ENCODE results near the gene IMP4.

Gene IMP4

DNA sequence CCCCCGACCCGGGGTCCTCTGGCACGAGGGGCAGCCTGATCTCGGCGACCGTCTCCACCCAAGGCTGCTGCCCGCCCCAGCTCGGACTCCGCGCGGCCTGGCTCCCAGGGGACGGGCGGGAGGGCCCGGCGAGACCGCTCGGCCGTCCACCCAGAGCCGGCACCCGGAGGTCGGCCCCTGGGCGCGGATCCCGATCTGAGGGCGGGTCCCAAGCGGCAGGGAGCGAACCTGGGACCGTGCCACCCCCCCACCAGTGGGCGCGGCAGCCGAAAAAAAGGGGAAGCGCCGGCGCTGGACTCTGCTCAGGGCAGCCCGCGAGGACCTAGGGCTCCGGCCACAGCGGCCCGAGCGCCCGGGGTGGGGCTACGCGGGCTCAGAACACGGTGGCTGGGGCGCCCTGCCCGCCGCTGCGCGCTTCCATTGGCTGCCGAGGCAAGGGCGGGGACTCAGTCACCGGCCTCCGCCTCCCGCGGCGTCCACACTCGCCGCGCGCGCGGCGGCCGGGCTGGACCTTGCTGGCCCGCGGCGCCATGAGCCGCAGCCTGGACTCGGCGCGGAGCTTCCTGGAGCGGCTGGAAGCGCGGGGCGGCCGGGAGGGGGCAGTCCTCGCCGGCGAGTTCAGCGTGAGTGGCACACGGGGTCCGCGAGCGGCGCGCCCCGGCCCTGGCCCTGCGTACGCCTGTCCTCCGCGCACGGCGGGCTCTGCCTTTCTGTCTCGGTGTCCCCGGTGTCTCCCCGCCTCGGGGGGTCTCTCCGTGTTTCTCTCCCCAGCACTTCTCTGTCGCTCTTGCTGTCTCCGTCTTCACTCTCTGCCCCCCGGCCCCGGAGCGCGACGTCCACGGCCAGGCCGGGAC lies 13.1 kb downstream of the IMP4 start, which contains the start of gene PTPN18:
PTPN18 (plus strand) TSS at position 479 of the 854 bp plus-strand sequence; CDS start at position 531, 52 bp downstream.
- peak in 54 of 56 donors; percentile 33 to 90 (median 76) for DNase-seq

DNA sequence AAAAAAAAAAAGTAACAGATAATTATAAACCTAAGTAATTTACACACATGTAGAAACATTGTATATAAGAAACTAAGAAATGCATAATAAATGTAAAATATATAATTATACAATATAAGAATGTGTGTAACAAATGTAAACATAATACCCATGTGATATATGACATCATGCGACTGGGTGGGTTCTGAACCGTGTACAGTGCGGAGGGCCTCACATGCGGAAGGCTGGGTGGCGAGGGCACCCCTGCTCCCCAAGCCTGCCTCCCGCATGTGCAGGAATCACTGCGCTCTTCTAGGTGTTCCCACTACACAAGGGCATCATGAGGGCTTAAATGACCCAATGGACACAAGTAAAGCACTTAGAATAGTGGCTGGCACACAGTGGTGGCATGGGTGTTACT lies 15.2 kb downstream of the IMP4 start:
- no peak for DNase-seq

DNA sequence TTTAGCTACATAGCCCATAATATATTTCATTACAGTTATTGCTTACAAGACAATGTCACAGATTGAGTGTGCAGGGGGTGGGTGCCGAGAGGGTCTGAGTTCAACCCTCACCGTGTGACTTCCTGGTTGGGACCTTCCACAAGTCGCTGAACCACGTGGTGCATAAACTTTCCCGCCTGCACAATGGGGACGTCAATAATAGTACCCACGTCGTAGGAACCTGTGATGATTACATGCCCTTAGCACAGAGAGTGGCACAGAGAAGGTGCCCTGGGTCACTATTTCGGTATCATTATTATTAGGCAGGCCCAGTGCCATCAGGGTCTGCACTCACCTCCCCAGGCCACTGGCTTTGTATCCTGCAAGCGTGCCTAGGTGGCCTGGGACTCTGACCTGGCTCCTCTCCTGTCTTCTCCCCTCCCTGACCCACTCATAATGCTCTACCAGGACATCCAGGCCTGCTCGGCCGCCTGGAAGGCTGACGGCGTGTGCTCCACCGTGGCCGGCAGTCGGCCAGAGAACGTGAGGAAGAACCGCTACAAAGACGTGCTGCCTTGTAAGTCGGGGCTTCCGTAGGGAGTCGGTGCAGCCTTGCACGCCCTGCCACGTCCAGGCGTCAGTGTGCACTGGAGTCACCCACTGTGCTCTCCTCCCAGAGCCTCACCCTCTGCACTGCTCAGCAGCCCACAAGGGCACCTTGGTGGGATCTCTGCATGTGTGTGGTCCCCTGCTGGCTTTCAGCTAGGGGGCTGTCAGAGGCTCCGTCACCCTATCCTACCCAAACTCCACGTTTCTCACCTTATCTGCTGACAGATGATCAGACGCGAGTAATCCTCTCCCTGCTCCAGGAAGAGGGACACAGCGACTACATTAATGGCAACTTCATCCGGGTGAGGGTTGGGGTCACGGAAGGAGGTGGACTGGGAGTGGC lies 16.0 kb downstream of the IMP4 start:
- no peak for DNase-seq

DNA sequence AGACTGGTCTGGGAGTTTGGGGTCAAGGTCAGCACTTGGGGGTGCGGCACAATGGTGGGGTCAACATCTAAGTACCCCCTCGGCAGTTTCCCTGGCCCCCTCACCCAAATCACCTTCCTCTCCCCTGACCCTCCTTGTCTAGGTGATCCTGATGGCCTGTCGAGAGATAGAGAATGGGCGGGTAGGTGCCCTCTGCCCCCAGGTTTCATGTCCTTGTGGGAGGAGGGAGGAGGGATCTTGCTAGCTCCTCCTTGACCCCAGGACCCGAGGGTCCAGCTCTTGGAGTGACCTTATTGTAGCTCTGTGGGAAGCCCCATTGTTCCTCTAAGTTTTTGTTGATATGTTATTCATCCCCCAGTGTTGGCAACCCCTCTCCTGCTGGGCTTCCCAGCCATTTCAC lies 16.8 kb downstream of the IMP4 start:
- no peak for DNase-seq

DNA sequence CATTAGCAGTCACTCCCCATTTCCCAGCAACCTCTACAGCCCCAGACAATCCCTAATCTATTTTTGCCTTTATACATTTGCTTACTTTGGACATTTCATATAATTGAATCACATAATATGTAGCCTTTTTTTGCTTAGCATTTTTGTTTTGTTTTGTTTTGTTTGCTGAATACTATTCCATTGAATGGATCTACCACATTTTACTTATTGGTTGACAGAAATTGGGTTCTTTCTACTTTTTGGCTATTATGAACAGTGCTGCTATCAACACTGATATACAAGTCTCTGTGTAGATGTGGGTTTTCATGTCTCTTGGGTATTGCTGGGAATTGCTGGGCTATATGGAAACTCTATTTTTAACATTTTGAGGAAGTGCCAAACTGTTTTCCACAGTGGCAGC lies 20.8 kb downstream of the IMP4 start:
- no peak for DNase-seq

DNA sequence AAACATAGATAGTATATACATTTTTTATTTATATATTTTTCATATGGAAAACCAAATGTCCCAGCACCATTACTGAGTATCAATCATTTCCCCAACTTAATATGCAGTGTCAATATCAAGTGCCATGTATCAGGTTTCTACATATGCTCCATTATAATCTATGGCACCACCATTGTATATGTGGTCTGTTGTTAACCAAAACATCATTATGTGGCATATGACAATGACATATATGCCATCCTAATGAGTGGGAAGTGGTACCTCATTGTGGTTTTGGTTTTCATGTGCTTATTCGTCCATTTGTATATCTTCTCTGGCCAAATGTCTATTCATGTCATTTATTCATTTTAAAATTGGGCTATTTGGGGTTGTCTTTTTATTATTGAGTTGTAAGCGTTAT lies 22.4 kb downstream of the IMP4 start:
- no peak for DNase-seq

DNA sequence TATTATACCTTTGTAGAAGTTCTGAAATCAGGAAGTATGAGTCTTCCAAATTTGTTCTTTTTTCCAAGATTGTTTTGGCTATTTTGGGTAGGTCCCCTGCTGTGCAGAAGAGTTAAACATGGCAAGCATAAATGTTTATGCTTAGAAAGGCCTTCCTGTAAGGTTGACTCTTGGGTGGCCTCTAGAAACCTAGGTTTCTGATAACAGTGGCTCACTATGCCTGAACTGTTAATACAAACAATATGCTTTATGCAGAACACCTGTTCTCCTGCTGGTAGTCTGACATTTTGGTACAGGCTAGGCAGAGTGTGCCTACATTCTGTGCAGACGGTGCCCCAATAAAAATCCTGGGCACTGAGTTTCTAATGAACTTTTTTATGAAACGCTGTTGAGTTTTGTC lies 23.3 kb downstream of the IMP4 start:
- no peak for DNase-seq

DNA sequence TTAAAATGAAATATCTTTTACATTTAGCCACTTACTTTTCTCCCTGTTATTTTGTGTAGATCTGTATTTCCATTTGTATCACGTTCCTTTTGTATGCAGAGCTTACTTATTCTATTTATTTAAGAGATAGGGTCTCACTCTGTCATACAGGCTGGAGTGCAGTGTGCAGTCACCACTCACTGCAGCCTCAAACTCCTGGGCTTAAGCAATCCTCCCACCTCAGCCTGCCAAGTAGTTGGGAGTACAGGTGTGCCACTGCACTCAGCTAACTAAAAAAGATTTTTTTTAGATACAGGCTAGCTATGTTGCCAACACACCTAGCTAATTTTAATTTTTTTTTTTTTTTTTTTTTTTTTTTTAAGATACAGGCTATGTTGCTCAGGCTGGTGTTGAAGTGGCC lies 24.0 kb downstream of the IMP4 start:
- no peak for DNase-seq

DNA sequence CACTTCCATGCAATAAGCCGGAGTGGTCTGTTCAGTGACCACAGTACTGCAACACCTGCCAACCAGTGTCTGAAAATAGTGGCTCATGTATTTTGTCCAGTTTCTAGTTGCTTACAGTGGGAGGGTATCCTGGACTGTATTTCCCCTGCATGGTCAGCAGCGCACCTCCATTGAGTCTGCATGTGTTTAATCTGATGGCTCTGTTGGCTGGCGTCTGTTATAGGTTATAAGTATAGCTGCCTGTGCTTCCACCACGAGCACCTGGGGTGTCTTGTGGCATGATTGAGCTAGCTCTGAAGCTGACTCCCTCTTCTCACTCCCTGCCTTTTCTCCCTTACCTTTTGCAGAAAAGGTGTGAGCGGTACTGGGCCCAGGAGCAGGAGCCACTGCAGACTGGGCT lies 26.1 kb downstream of the IMP4 start:
- DNase-seq = no peak

DNA sequence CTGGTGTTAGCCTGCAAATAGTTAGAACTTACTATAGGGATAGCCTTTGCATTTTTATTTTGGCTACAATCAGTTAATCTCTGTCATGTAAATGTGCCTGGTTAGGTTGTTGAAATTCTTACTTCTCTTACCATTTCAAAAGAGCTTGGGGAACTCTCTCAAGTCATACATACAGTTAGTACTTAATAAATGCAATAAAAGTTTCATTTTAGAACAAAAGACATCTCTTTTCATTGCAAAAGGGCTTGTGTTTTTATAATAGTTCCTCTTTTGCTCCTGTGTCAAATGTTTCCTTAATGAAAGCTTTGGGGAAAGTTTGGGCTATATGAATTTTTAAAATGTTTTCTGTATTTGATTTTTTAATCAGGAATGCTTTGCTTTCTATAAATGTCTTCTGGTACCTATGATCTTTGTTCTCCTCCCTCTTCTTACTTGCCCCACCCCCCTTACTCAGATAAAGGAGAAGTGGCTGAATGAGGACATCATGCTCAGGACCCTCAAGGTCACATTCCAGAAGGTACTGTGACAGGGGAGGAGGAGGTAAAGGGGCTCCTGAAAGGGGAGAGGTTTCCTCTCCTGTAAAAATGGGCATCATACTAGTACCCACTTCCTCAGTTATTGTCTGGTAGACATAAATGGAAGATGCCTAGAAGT lies 26.7 kb downstream of the IMP4 start:
- DNase-seq = no peak

DNA sequence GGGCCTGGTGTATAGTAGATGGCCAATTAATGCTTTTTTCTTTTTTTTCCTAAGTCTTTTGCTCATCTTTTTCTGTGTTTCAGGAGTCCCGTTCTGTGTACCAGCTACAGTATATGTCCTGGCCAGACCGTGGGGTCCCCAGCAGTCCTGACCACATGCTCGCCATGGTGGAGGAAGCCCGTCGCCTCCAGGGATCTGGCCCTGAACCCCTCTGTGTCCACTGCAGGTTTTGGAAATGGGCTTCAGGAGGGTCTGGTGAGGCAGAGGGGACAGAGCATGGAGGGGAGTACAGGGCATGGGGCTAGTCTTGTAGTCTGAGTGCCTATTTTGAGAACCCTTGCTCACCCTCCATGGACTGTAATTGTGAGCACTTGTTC lies 27.3 kb downstream of the IMP4 start:
- DNase-seq = no peak

DNA sequence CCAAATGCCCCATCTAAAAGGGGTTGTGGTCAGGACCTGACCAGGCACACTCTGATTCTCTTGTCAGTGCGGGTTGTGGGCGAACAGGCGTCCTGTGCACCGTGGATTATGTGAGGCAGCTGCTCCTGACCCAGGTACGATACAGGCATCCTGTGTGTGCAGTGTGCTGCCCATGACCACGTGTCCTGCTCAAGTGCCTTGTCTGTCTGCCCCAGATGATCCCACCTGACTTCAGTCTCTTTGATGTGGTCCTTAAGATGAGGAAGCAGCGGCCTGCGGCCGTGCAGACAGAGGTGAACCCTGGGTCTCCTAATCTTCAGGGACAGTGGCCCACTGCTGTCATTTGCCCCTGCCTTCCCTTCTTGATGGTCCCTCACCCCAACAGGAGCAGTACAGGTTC lies 27.8 kb downstream of the IMP4 start:
- no peak for DNase-seq

DNA sequence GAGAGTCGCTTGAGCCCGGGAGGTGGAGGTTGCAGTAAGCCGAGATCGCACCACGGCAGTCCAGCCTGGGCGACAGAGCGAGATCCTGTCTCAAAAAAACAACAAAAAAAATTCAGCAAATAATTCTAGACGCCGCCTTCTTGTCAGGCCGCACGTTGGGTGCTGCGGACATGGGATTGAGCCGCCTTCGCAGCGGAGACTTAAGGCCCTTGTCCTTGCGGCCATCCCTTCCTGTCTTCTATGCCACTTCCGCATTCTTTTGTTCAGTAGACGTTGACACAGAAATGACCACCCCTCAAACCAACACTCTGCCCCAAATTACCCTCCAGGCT lies 29.0 kb downstream of the IMP4 start:
- no peak for DNase-seq

DNA sequence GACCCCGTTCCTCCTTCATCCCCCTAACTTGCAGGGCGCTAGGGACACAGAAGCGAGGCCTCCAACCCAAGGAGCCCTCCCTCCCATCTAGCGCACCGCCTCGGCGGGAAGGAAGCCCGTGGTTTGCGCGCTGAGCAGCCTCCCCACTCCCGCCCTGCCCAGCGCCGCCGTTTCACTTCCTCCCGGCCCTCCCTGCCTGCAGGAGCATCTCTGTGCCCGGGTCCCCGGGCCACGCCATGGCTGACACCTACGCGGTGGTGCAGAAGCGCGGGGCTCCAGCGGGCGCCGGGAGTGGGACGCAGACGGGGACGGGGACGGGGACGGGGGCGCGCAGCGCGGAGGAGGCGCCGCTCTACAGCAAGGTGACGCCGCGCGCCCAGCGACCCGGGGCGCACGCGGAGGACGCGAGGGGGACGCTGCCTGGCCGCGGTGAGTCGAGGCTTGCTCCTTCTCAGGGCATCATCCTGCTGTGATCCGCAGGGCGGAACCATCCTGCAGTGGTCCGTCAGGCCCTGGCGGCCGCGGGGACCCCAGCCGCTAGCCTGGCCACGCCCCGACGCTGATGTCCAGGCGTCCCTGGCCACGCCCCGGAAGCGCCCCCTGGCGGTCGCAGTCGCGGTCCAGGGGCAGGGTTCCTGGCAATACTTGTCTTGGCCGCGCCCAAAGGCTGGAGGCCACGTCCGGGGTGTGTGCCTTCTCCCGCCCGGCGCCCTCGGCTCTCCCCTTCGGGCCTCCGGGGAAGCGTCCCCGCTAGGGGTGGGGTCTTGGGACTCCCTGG lies 29.5 kb downstream of the IMP4 start:
- DNase-seq = peak in 51 of 56 donors; percentile 39 to 93 (median 73)

DNA sequence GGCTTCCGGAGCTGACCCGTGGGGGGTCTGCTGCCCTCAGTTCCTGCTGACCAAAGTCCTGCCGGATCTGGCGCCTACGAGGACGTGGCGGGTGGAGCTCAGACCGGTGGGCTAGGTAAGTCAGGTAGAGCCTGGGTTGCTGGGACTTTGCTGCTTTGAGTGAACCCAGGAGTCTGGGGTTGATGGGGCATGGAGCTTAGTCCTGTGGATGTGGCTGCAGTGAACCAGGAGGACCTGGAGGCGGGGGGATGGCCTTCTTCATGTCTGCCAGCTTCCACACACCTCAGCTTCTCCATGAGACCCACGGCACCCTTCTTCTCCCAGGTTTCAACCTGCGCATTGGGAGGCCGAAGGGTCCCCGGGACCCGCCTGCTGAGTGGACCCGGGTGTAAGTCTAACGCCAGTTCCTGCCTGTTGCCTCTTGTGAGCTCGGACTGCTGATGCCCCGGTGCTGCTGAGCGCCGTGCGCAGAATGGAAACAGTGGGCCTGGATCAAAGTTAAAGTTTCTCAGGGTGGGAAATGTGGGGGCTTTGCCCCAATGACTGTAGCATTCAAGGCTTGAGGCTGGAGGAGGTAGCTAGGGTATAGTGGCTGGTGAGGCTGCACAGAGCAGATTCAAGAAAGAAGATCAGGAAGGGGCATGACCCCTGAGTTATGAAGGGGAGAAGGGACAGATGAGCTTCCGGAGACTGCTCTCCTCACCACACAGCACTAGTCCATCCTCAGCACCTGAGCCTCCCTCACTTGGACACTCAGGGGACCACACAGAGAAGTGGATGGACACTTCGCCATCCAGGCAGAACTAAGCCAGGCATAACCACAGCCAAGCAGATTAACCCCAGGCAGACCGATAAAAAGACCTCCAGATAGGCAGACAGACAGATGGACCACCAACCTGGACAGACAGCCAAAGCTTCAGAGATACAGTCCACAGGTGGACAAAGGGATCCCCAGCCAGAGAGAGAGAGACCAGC lies 30.4 kb downstream of the IMP4 start:
- DNase-seq = no peak

DNA sequence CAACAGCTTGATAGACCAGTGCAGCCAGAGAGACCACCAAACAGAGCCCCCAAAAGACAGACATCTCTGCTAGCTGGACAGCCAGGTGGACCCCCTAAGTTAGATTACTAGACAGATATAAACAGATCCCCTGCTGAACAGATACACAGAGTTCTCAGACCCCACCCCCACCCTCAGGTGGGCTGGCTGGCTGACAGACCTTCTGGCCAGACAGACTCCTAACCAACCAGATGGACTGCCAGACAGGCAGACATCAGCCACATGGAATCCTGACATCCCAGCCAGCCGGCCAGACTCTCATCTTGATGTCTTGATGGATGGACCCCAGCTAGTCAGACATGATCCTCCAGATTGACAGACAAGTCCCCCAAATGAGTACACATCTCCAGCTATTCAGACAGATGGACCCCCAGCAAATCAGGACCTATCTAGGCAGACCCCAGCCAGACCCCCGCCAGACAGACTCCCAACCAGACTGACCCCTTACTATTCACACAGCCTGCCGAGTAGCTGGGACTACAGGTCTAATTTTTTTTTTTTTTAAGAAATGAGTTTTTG lies 31.2 kb downstream of the IMP4 start:
- DNase-seq = no peak

DNA sequence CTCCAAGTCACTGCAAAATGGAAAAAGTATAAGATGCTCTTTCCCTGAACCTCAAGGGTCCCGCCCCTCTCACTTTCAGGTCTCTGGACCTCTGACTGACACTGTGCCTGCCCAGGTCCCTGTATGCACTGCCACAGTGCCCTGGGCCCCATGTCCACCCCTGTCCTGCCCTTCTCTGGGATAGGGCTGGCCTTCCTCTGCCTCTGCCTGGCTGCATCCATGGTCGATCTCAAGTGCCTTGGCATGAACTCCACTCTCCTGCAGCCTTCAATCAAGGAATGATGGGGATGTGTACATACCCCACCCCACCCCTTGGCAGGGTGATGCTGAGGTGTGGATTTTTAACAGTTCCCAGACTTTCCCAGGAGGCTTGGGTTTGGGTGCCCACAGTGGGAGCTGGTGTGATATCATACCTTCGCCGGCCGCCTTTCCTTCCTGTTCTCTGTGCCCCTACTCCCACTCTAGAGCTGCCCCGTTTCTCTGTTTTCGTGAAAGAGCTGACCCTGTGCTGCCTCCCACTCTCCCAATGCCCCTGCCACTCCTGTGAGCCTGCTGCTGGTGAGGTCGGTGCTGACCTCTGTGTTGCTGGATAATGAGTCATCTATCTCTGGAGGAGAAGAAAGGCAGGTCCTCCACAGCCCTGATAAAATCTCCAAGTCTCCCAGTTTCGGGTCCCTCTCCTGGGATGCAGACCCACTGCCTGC lies 32.0 kb downstream of the IMP4 start:
- DNase-seq = no peak

DNA sequence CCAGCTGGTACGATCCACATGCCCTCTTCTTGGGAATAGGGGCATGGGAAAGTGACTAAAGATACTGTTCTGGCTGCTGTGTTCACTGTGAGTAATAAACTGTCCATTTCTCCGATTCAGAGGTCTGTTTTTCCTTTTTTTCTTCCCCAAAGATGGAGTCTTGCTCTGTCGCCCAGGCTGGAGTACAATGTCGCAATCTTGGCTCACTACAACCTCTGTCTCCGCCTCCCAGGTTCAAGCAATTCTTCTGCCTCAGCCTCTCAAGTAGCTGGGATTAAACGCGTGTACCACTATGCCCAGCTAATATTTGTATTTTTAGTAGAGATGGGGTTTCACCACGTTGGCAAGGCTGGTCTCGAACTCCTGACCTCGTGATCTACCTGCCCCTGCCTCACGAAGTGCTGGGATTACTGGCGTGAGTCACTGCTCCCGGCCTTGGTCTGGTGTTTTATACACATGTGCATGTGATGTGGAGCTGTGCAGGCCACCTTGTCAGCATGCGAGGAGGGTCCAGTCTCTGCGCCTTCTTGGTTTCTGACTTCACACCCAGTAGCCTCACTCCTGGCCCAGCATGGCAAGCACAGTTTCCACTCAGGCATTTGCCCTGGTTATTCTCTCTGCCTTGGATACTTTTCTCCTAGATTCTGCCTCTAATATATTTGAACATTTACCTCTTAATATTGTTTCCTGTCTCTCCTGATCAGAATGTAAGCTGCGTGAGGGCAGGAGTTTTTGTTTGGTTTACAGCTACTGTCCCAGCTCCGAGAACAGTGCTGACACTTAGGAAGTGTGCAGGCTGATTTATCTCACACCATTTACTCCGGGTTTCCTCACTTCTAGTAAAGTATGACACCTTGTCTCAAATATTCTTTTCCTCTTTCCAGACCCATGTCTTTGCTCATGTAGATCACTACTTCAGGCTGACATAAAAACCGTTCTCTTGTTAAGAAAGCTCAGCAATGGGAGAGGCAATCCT lies 32.9 kb downstream of the IMP4 start:
- DNase-seq = no peak

Measured in nucleus accumbens (tissue), 56 donors.